HG03521 (cell line): ENCODE measurements around the gene NUTM2A.
A peak's percentile ranks its signal among the peaks of the same experiment; 100 is the strongest.
"Not testable (repeated sequence)": the region's sequence is repeated elsewhere in the genome, so short reads cannot be mapped to it uniquely, and the experiment has no call there.

Experiments
- ATAC-seq: cut with Tn5 transposase; IDR thresholded peaks from one replicate; pipeline ENCODE4 v1.9.1; 2021; ENCODE audit warnings: mild to moderate bottlenecking, moderate library complexity; ENCODE audit not compliant: unreplicated experiment

NUTM2A gene, protein sequence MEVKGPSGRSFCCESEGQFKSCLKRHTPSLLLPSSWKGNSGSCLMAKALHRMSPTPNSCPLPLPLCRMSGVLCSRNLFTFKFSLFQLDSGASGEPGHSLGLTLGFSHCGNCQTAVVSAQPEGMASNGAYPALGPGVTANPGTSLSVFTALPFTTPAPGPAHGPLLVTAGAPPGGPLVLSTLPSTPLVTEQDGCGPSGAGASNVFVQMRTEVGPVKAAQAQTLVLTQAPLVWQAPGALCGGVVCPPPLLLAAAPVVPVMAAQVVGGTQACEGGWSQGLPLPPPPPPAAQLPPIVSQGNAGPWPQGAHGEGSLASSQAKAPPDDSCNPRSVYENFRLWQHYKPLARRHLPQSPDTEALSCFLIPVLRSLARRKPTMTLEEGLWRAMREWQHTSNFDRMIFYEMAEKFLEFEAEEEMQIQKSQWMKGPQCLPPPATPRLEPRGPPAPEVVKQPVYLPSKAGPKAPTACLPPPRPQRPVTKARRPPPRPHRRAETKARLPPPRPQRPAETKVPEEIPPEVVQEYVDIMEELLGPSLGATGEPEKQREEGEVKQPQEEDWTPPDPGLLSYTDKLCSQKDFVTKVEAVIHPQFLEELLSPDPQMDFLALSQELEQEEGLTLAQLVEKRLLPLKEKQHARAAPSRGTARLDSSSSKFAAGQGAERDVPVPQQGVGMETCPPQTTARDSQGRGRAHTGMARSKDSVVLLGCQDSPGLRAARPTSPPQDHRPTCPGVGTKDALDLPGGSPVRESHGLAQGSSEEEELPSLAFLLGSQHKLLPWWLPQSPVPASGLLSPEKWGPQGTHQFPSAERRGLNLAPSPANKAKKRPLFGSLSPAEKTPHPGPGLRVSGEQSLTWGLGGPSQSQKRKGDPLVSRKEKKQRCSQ

DNA sequence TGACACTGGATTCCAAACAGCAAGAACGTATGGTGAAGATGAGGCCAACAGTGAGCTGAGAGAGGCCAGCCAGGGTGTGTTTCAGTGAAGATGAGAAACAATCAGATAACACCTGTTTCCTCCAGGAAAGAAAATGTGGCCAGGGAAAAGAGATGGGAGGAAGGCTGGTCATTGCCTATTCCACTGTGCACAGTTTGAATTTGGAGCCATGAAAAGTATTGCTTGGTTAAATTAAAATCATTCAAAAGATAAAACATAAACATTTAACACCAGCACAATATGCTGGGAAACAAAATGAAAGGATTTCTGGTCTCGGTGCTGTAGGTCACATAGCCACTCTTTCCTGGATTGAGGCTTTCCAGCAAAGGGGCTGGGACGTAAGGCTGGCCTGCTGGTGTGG, at the start of gene NUTM2A:
NUTM2A (plus strand) TSS at position 301 of the 400 bp plus-strand sequence. CDS start 383 bp downstream, outside the sequence.
- not testable (repeated sequence) for ATAC-seq

DNA sequence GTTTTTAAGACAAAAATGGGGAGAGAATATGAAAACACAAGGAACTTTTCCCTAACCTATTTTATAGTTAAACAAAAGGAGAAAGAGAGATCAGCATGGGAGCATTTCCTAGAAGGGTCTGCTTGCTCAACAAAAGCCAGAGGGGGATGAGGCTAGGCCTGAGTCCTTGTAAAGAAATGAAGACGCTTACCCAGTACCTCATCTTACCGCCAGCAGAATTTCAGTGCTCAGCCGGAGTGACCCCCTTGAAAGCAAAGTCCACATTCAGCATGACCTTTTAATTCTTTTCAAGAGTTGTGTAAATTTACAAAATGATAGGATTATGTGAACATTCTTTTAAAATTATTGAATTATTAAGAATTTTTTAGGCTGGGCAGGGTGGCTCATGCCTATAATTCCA, 47.7 kb upstream of the NUTM2A start:
- ATAC-seq: not testable (repeated sequence)

DNA sequence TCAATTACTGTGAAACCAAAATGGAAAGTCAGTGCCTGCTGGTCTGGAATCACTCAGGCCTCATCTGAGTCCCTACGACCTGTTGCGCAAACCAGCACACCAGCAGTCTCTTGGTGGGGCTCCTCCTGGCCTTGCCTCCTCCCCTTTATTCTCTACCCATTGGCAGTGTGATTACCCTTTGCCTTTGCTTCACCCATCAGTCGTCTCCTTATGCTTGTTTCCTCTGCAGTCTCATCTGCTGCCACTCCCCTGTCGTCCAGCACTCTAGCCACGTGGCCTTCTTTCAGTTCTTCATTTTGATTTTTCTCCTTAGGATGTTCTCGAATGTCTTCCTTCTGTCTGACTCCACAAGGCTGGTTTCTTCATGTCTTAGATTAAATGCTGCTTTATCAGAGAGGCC, 40.8 kb upstream of the NUTM2A start:
- ATAC-seq: not testable (repeated sequence)

DNA sequence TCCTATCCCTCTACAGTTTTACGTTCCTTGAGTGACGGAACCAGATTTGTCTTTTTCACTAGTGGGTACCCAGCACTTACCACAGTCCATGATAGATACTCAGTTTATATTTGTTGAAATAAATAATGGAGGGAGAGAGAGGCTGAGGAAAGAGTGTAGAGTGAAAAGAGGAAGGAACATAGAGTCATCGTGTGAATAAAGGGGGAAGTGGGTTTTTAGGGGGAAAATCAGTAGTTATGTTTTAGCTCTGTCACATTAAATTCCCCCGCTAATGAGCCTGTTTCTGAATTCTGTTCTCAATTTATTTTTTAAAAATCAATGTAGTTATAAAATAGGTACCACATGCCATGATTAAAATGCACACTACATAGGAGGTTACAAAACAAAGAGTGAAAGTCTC, 39.2 kb upstream of the NUTM2A start:
- not testable (repeated sequence) for ATAC-seq

DNA sequence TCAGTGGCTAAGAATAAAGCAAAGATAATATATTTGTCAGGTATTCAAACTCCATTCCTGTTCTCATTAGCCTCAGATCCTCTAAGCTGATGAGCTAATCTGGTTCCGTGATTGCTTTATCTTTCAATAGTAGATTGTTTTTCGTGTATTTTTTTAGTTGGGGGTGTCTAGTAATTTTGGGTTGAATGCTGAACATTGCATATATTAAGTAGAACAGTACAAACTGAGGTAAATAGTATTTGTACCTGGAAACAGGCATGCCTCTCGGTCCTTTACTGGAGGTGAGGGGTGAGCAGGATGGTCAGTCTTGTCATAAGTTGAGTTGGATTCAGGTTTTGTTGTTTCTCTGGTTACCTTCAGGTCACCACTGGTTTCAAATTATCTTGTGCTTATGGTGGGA, 37.7 kb upstream of the NUTM2A start:
- not testable (repeated sequence) for ATAC-seq

DNA sequence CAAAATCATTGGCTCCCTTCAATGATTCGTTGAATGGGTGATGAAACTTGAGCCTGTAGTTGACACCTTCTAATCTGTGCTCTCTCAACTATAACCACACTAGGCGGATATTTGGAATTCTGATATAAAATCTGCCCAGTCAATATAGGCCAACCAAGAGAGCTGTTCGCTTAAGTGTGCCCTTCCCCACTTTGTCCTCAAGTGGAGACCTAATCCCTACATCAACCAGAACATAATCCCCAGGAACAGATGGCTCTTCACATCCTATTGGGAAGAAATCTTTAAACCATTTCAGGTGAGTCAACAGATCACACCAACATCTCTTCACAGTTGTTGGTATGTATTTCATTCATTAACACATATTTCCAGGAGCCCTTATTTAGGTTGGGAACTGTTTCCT, 33.4 kb upstream of the NUTM2A start:
- not testable (repeated sequence) for ATAC-seq

DNA sequence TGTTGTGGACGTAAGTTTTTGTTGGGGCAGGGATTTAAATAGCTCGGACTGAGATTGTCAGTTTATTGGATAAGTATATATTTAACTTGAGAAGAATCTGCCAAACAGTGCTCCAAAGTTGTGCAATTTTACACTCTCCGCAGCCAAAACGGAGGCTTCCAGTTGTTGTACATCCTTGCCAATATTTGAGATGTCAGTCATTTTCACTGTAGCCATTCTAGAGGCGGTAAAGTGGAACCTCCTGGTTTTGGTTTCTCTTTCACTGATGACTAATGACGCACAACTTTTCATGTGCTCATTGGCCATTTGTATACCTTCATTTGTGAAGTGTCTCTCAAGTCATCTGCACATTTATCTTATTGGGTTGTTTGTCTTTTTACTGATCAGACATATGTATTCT, 24.3 kb upstream of the NUTM2A start:
- ATAC-seq: peak; percentile 56

DNA sequence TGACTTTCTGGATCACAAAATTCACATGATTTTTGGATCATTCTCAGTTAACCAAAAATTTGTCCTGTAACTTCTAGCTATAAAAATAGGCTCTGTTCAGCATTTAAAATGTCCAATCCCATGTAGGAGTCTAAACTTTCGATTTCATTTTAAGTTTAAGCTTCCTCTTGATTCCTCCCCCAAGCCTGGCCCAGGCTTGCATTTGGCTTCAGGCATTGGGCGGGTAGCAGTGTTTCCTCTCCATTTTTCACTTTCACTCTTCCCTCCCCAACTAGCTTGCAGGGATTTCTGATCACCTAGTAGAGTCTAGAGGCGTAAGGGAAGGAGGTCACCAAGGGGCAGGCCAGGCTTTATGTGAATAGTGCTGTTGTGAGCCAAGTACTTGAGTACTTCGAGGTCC, 20.4 kb upstream of the NUTM2A start:
- not testable (repeated sequence) for ATAC-seq

DNA sequence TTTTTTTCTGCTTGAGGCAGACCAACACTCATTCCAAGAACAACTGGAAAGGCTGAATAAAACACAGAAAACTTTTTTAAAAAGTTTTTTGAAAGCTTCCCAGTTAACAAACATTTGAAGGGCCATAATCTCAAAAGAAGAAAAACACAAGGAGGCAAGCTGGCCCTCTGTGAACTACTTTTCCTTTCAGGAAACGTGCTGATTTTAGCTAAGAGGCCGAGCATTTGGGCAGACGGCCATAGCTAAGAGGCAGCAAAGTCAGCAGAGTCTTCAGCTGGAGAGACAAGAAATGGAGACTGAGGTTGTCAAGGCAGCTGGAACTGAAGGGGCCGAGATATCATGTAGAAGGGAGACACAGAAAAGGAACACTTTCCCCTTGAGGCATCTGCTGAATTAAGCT, 18.3 kb upstream of the NUTM2A start:
- ATAC-seq: not testable (repeated sequence)

DNA sequence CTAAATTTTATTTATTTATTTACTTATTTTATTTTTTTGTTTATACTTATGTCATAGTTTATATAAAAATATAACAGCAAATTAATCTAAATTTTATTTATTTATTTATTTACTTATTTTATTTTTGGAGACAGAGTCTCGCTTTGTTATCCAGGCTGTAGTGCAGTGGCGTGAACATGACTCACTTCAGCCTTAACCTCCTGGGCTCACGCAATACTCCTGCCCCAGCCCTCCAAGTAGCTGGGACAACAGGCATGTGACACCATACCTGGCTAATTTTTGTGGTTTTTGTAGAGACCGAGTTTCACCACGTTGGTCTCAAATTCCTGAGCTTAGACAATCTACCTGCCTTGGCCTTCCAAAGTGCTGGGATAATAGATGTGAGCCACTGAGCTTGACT, 14.9 kb upstream of the NUTM2A start:
- ATAC-seq: not testable (repeated sequence)

DNA sequence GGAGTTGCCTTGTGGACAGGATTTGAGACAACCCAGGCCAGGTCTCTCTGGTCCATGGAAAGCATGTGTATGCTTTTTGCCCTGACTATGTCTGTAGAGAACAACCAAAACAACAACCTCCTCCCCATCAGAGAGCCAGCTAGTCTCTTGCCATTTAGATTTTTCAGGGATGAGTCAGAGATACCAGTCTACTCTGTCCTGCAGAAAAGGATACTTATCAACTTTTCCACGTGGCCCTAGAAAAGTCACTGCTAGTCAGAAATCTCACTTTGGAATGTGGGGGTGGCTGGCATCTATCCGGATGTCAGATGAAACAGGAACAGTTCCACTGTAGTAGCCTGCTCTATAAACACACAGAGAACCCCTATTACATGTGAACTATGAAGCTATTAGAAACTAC, 13.4 kb upstream of the NUTM2A start:
- ATAC-seq: not testable (repeated sequence)

DNA sequence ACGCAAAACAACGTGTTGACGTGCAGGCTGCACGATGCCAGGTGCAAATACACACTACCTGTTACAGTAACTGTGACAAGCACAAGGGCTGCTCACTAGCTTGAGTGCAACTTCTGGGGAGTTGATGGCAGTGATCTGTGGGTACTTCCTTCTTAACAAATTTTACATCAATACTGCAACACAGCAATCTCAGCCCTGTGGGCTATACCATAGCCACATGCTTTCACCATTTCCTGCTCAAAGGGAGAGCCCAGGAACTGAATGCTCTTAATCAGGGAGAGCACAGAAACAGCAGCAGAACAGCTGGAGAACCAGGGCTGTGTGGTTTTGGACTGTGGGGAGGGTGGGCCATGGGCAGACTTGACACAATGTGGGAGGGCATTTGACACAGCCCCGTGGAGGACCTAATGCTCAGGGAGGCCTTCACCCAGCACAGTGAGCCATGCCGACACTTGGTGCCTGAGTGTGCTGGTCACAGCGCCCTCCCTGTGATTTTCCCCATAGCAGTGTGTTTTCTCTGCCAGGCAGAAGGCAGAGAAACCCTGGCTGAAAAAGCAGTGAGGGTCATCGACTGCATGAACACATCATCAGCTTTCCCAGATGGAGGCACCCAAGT, 12.0 kb upstream of the NUTM2A start:
- ATAC-seq: not testable (repeated sequence)

DNA sequence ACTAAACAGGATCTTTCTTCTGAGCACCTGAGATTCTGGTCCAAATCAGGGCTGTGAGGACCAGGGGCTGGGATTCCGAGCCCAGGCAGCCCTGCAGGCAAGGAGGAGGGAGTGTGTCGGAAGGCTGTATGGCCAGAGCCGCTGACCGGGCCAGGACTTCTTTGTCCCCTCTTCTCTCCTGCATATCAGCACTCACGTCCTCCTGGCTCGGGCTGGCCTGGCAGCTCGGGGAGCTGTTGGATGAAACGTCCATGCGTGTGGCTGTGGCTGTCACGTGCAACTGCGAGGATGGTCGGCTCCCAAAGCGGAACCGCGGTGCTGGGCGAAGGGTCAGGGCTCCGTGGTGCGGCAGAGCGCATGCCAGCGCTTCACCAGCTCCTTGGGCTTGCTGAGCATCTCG, 11.4 kb upstream of the NUTM2A start:
- not testable (repeated sequence) for ATAC-seq

DNA sequence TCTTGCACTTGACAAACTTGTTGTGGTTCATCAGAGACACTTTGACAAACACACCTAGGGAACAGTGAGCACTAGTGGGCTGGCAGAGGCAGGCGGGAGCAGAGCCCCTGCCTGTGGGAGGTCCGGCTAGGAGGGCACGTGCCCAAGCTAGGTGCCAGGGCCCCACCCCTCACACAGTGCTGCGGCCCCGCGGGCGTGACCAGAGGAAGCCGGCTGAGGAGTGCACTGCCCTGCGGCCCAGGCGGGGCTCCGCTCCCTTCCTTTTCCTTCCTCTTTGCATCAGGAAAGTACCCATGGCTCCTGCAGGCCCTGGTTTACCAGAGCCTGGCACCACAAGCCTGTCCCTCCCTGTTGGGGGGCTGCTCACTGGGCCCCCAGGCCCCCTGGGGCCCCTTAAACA, 9.1 kb upstream of the NUTM2A start:
- not testable (repeated sequence) for ATAC-seq

DNA sequence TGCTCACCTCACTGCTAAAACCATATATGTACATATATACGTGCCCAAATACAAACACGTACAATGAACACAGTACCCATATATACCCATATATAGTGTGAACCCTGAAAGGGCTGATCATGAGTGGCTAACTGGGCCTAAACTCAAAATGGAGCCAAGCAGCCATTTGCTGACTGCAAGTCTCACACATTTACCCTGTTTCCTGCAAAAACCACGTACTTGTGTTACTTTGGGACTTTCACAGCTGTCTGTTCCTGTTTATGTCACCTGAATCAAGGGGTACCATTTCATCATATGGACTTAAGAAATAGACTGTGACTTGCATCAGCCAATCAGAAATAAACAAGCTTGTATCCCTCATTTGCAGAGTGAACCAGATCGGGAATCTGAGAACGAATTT, 5.9 kb upstream of the NUTM2A start:
- not testable (repeated sequence) for ATAC-seq

DNA sequence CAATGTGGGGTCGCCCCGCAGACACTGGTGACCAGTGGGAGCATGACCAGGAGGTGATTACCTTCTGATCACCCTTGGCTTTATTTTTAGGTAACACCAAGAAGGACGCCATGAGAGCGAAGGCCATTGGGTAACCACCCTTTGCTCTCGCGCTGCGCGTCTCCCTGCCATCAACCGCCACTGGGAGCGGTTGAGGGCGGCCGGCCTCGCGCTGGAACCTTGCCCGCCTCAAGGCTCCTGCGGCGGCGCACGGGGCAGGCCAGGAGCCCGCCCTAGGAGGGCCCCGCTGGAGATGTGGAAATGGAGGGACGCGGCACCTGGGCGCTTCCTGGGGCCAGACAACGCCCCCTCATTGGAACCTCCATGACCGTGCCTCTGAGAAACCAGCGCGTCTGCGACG, 2.5 kb upstream of the NUTM2A start:
- not testable (repeated sequence) for ATAC-seq

DNA sequence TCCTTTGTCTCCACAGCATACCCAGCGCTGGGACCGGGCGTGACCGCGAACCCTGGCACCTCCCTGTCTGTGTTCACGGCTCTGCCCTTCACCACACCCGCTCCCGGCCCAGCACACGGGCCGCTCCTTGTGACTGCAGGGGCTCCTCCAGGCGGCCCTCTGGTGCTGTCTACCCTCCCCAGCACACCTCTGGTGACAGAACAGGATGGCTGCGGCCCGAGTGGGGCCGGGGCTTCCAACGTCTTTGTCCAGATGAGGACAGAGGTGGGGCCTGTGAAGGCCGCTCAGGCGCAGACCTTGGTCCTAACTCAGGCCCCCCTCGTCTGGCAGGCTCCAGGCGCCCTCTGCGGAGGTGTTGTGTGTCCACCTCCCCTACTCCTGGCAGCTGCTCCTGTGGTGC, 3.0 kb downstream of the NUTM2A start:
- not testable (repeated sequence) for ATAC-seq

DNA sequence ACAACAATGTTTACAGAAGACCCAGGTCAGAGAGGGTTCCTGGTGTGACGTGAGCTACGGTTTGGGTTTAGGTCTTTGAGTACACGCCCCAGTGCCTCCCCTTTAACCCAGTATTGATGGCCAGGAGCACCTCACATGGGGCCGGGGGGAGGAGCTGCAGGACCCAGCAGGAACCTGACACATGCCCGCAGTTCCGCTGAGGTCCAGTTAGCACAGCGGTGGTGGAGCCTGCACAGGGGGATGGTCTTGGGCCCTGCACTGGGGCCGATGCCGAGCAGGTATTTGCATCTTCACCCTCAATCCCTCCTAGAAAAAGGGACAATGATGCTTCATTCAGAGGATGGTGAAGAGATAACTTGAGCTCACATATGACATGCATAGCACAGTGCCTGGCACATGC, 4.0 kb downstream of the NUTM2A start:
- ATAC-seq: not testable (repeated sequence)

DNA sequence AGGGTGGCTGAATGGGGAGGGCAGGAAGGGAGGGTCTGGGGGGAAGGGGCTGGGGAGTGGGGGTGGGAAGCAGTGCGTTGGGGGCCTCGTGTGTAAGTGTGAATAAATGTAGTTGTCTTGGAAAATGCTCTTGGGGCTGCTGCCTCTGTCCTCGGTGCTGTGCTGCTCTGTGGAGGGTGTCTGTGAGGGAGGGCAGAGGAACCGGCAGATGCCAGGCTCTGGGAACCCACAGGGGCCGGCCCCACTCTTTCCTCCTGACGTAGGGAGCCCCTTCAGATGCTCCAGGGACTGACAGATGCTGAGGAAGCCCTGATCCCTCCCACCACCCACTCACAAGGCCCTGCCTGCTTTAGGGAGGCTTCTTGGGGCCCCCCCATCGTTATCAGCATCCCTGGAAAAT, 9.6 kb downstream of the NUTM2A start:
- ATAC-seq: not testable (repeated sequence)

DNA sequence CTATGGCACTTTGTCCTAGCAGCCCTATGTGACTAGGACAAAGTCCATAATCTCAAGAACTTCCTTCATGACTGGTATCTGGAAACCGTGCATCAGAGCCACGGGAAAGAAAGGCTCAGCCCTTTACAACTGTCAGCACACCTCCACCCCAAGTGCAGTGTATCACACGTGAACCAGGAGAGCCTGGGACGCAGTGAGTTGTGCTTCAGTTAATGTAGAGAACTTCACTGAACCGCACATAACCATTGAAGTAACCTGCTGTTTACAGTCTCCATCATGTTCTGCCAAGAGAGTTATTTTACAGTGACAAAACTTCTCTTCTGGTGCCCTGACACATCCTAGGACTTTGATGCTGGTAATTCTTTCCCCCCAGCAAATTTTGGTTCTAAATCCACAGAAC, 12.0 kb downstream of the NUTM2A start:
- ATAC-seq: not testable (repeated sequence)

DNA sequence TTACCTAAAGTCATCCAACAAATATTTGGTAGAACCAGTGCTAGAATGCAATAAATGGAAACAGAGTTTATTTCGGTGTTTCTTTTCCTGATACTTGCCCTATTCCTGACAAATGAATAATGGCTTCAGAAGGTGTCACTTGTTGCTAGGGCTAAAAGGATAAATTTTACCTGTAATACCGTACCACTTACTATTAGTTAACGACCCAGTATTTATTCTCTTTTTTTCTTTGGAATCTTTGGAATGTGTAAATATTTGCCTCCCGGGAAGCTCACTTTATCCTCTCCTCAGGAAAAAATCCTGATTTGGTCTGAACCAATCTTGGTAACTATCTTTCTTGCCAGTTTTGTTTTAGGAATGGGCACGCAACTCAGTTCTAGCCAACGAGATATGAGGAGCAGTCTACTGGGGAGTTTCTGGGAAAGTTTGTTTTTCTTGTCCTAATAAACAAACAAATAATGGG, 14.1 kb downstream of the NUTM2A start:
- ATAC-seq: not testable (repeated sequence)
